ENCODE measurements around the gene SLC31A1.

GRCh38 chr9:113183956-113184488 lies 37.3 kb upstream of the SLC31A1 start:
- TF ChIP-seq POLR2A (IDR thresholded peaks at IDR 0.05; ENCODE audit: low read depth, low read length): no peak
- no peak for TF ChIP-seq CTCF (IDR thresholded peaks at IDR 0.05; ENCODE audit: extremely low read depth in 1 of 2, insufficient read depth in 1 of 2, low read depth in 1 of 2, low read length in 2 of 2)
- no peak for TF ChIP-seq EZH2 (IDR thresholded peaks at IDR 0.05; ENCODE audit: borderline replicate concordance, low read depth, low read length, severe bottlenecking)
- no peak for TF ChIP-seq POLR2AphosphoS5 (IDR thresholded peaks at IDR 0.05; ENCODE audit: insufficient read depth, low read depth, low read length)
- TF ChIP-seq JUN (IDR thresholded peaks at IDR 0.05; ENCODE audit: borderline replicate concordance, insufficient read depth, insufficient read length, low read depth): no peak
- no peak for TF ChIP-seq GATA2 (IDR thresholded peaks at IDR 0.05; ENCODE audit: insufficient read depth, insufficient read length, low read depth, low read length)
- TF ChIP-seq MAX (IDR thresholded peaks at IDR 0.05; ENCODE audit: insufficient read depth, insufficient read length): no peak
- no peak for TF ChIP-seq MYC (IDR thresholded peaks at IDR 0.05; ENCODE audit: low read depth, low read length)
